ENCODE results near the gene KDM6A. TPM values are rescaled to one million over a fixed set of nuclear protein-coding genes. Genes with fewer than 3 reads are reported as not detected.

KDM6A gene
- total RNA-seq, 1 experiment from 2014 or later: 42.8 TPM

DNA sequence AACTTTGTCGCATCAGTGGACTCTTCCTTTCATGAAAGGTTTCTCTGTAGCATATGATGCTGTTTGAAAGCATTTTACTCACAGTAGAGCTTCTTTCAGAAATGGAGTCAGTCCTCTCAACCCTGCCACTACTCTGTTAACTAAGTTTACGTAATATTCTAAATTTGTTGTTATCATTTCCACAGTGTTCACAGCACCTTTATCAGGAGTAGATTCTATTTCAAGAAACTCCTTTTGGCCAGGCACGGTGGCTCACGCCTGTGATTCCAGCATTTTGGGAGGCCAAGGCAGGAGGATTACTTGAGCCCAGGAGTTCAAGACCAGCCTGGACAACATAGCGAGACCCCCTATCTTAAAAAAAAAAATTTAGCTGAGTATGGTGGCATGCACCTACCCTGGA is 90.0 kb downstream of the KDM6A start:
- H3K27me3 ChIP-seq (ENCODE audit: insufficient read depth, low read length): no peaks in the 10 kb centered on the region
- Mint-ChIP-seq H3K36me3 (ENCODE audit: insufficient read depth in 1 of 3, low read depth in 3 of 3) (peaks cover 56 to 59% (median 58%) of the 10 kb centered on the region in 3 experiments), H3K27me3 (ENCODE audit: low read depth) (no peaks in the 10 kb centered on the region), H3K9me3 (peaks cover 63 to 64% of the 10 kb centered on the region in 2 experiments), H3K4me3 (no peak overlapping the region), H3K4me1 (peaks cover 8 to 10% of the 10 kb centered on the region in 2 experiments), H3K27ac (0 out of 7 replicates have a peak overlapping the region, but pooled peaks of 1 of the 3 experiments have one; percentile 36)
- no CpG with 5 or more reads among the region's 5 CpGs for WGBS (ENCODE audit: extremely low coverage, insufficient read length, low lambda C conversion rate)
- H3K4me1 ChIP-seq (ENCODE audit: insufficient read depth, low read length): no peaks in the 10 kb centered on the region
- no peaks in the 10 kb centered on the region for H3K23me2 ChIP-seq (ENCODE audit: insufficient read length, low read depth, low read length, poor library complexity, severe bottlenecking)
- TF ChIP-seq, protein P1, sequence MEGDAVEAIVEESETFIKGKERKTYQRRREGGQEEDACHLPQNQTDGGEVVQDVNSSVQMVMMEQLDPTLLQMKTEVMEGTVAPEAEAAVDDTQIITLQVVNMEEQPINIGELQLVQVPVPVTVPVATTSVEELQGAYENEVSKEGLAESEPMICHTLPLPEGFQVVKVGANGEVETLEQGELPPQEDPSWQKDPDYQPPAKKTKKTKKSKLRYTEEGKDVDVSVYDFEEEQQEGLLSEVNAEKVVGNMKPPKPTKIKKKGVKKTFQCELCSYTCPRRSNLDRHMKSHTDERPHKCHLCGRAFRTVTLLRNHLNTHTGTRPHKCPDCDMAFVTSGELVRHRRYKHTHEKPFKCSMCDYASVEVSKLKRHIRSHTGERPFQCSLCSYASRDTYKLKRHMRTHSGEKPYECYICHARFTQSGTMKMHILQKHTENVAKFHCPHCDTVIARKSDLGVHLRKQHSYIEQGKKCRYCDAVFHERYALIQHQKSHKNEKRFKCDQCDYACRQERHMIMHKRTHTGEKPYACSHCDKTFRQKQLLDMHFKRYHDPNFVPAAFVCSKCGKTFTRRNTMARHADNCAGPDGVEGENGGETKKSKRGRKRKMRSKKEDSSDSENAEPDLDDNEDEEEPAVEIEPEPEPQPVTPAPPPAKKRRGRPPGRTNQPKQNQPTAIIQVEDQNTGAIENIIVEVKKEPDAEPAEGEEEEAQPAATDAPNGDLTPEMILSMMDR (conservative IDR thresholded peaks at IDR 0.05): no peak
- H2BK120ac ChIP-seq (ENCODE audit: low read depth, low read length, poor library complexity, severe bottlenecking): no peak overlapping the region
- no peak overlapping the region for H2BK12ac ChIP-seq (ENCODE audit: insufficient read length, low read depth, low read length)
- no peak overlapping the region for H3K18ac ChIP-seq (ENCODE audit: insufficient read length, low read depth, low read length)
- no peak overlapping the region for H4K8ac ChIP-seq (replicated peaks; ENCODE audit: insufficient read length, low read depth, low read length)
- no peak overlapping the region for H4K91ac ChIP-seq (ENCODE audit: insufficient read length, low read depth, low read length)
- H2AFZ ChIP-seq (ENCODE audit: low read length): no peak overlapping the region
- H3K9me3 ChIP-seq (ENCODE audit: control insufficient read depth, low read depth, low read length): peaks cover 4% of the 10 kb centered on the region
- H3K79me2 ChIP-seq (ENCODE audit: insufficient read depth, low read length): peaks cover 42% of the 10 kb centered on the region; the same call in 1 of the 2 replicates
- H2BK15ac ChIP-seq (ENCODE audit: low read depth, low read length): no peak overlapping the region
- DNase-seq: no peak
- H2BK20ac ChIP-seq (ENCODE audit: low read depth, low read length, poor library complexity, severe bottlenecking): no peak overlapping the region
- H4K20me1 ChIP-seq (ENCODE audit: control insufficient read depth, insufficient read depth, insufficient read length): no peaks in the 10 kb centered on the region
- H3K27ac ChIP-seq (ENCODE audit: insufficient read length, low read depth, low read length): no peak overlapping the region
- H3K9ac ChIP-seq (ENCODE audit: extremely low read depth, insufficient read length, low read length): no peak overlapping the region
- no peak overlapping the region for H2BK5ac ChIP-seq (ENCODE audit: insufficient read length, low read length)
- H3K4me2 ChIP-seq (ENCODE audit: insufficient read depth, insufficient read length, low read length): no peak overlapping the region
- H3K23ac ChIP-seq (ENCODE audit: insufficient read length, low read depth, low read length): no peak overlapping the region
- no peaks in the 10 kb centered on the region for H3K79me1 ChIP-seq (ENCODE audit: insufficient read depth, low read depth, low read length, poor library complexity, severe bottlenecking)
- no peak overlapping the region for H2AK5ac ChIP-seq (ENCODE audit: insufficient read length, low read length)
- H3K14ac ChIP-seq (ENCODE audit: insufficient read depth, low read length): no peak overlapping the region
- no peak overlapping the region for H4K5ac ChIP-seq (ENCODE audit: insufficient read length, low read depth, low read length)
- no peak overlapping the region for H3T11ph ChIP-seq (ENCODE audit: low read length)
- no peak overlapping the region for H3K4ac ChIP-seq (ENCODE audit: low read depth, low read length)
- no peak overlapping the region for H3K56ac ChIP-seq (ENCODE audit: insufficient read length, low read depth, low read length)
